ENCODE data around the gene RHOF. TPM values are rescaled to one million over a fixed set of nuclear protein-coding genes. Genes with fewer than 3 reads are reported as not detected.

The RHOF gene
- total RNA-seq, 3 donors from 2014 or later = 5.8 to 13.1 (median 12.0) TPM

DNA sequence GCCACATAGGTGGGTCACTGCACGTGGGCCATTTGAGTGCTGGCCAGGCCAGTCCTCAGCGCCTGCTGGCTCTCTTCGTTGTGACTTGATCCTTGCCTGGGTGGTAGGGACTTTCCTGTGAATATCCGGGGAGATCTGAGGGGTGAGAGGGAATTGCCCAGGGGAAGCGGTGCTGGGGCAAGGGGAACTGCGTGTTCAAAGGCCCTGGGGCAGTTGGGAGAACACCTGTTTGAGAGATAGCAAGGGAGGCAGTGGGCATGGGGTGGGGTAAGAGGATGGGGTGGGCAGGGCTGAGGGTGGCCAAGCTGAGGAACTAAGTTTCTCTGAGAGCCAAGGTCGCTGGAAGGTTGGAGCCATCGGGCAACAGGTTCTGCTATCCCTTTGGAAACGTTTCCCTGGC is 35.3 kb upstream of the RHOF start:
- Histone ChIP-seq H3K4me1 (no peaks in the 10 kb centered on the region), H3K27me3 (no peaks in the 10 kb centered on the region), H3K36me3 (peaks cover 22% of the 10 kb centered on the region), H3K4me3 (no peak overlapping the region), H3K9me3 (no peaks in the 10 kb centered on the region), H3K27ac (no peak overlapping the region)
- intact Hi-C loops (cut with DNase I; ENCODE audit: low total_unique reads) = loop anchor here (10.0 kb wide), 1 partner anchor 306 kb away; no protein-coding TSS in a partner anchor
- DNase-seq (ENCODE audit: low spot score in 2 of 2) = no peak
- TF ChIP-seq POLR2A (IDR thresholded peaks at IDR 0.05) = no peak
- TF ChIP-seq, protein P1, sequence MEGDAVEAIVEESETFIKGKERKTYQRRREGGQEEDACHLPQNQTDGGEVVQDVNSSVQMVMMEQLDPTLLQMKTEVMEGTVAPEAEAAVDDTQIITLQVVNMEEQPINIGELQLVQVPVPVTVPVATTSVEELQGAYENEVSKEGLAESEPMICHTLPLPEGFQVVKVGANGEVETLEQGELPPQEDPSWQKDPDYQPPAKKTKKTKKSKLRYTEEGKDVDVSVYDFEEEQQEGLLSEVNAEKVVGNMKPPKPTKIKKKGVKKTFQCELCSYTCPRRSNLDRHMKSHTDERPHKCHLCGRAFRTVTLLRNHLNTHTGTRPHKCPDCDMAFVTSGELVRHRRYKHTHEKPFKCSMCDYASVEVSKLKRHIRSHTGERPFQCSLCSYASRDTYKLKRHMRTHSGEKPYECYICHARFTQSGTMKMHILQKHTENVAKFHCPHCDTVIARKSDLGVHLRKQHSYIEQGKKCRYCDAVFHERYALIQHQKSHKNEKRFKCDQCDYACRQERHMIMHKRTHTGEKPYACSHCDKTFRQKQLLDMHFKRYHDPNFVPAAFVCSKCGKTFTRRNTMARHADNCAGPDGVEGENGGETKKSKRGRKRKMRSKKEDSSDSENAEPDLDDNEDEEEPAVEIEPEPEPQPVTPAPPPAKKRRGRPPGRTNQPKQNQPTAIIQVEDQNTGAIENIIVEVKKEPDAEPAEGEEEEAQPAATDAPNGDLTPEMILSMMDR (IDR thresholded peaks at IDR 0.05) = no peak
- TF ChIP-seq POLR2AphosphoS5 (IDR thresholded peaks at IDR 0.05) = no peak

DNA sequence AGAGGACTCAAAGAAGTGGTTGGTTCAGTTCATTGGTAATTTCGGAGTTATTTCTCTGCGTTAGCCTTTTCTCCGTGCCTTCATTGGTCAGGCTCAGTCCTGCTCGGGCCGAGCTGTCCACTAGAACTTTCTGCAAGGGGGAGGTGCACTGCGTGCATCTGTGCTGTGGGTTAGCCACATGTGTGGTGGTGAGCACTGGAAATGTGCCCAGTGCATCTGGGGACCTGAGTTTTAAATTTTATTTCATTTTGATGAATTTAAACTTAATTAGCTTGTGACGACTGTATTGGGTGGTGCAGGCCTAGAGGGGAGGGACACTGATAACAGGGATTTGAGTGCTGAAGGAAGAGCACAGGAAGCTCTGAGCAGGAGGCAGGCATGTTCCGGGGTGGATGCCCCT is 34.8 kb upstream of the RHOF start:
- H3K4me3 ChIP-seq = no peak overlapping the region
- no peaks in the 10 kb centered on the region for H3K9me3 ChIP-seq
- intact Hi-C loops (cut with DNase I; ENCODE audit: low total_unique reads) = loop anchor here (10.0 kb wide), 1 partner anchor 306 kb away; no protein-coding TSS in a partner anchor
- H3K27ac ChIP-seq = no peak overlapping the region
- H3K36me3 ChIP-seq = peaks cover 22% of the 10 kb centered on the region
- DNase-seq (ENCODE audit: low spot score in 2 of 2) = no peak
- H3K4me1 ChIP-seq = no peaks in the 10 kb centered on the region
- H3K27me3 ChIP-seq = no peaks in the 10 kb centered on the region
- TF ChIP-seq POLR2A (IDR thresholded peaks at IDR 0.05) = no peak
- TF ChIP-seq POLR2AphosphoS5 (IDR thresholded peaks at IDR 0.05) = no peak
- TF ChIP-seq, protein P1 (IDR thresholded peaks at IDR 0.05) = no peak

DNA sequence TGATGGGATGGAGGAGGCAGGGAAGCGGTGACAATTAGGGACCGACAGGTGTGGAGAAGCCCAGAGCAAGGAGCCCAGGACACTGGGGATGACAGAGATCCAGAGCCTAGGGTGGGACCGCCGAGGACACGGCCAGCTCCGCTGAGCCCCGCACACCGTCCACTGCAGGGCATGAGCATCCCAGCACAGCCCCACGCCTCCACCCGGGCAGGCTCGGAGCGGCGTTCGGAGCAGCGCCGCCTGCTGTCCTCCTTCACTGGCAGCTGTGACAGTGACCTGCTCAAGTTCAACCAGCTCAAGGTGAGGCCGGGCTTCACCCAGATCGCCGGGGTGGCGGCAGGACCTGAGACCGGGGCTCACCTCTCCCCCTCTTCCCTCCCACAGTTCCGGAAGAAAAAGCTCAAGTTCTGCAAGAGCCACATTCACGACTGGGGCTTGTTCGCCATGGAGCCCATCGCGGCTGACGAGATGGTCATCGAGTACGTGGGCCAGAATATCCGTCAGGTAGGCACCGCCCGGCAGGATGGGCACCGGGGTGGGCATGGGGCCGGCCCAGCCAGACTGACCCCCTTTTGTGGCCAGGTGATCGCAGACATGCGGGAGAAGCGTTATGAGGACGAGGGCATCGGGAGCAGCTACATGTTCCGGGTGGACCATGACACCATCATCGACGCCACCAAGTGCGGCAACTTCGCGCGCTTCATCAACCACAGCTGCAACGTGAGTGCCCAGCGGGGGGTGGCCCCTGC is 34.0 kb upstream of the RHOF start:
- Histone ChIP-seq H3K27ac (no peak overlapping the region), H3K4me1 (no peaks in the 10 kb centered on the region), H3K9me3 (no peaks in the 10 kb centered on the region), H3K36me3 (peaks cover 27% of the 10 kb centered on the region), H3K4me3 (no peak overlapping the region), H3K27me3 (no peaks in the 10 kb centered on the region)
- intact Hi-C loops (cut with DNase I; ENCODE audit: low total_unique reads) = loop anchor here (10.0 kb wide), 1 partner anchor 307 kb away; no protein-coding TSS in a partner anchor
- no peak for DNase-seq (ENCODE audit: low spot score in 2 of 2)
- TF ChIP-seq, protein P1 (IDR thresholded peaks at IDR 0.05) = no peak
- TF ChIP-seq POLR2A (IDR thresholded peaks at IDR 0.05) (no peak), POLR2AphosphoS5 (IDR thresholded peaks at IDR 0.05) (no peak)

DNA sequence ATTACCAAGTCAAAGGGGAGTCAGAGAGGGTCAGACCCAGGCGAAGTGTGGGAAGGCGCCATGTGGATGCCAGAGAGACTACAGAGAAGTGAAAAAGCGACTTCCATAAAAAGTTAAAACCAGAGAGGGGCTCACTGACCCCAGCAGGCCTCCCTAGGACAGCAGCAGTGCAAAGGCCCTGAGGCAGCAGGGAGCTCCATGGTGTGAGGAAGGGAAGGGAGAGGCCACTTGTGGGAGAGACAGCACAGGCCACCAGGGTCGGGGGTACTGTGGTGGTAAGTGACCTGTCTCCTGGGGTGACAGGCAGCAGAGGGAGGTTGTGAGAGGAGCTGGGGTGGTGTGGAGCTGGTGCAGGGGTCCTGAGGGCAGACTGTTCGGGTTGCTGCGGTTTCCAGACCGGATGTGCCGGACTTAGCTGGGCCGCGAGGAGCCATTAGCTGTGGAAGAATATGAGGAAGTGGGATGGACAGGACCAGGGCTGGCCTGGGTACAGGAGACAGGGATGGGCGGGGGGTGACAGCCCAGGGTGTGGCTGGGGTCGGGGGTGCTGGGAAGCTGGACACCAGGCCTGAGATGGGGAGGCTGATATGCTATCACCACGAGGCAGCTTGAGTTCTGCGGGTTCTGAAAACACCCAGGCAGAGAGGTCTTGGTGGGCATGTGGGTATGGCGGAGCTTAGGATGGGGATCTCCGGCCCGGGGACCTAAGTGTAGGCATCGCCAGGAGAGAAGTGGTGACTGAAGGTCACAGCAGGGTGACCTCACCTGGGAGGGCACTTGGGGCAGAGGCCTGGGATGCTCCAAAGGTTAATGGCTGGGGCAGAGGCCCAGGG is 33.0 kb upstream of the RHOF start:
- Histone ChIP-seq H3K27me3 (no peaks in the 10 kb centered on the region), H3K27ac (no peak overlapping the region), H3K4me3 (no peak overlapping the region), H3K4me1 (no peaks in the 10 kb centered on the region), H3K36me3 (peaks cover 28% of the 10 kb centered on the region), H3K9me3 (no peaks in the 10 kb centered on the region)
- TF ChIP-seq POLR2AphosphoS5 (IDR thresholded peaks at IDR 0.05) = no peak
- TF ChIP-seq, protein P1 (IDR thresholded peaks at IDR 0.05) = no peak
- TF ChIP-seq POLR2A (IDR thresholded peaks at IDR 0.05) = no peak
- intact Hi-C loops (cut with DNase I; ENCODE audit: low total_unique reads) = loop anchor here (10.0 kb wide), 1 partner anchor 308 kb away; no protein-coding TSS in a partner anchor
- no peak for DNase-seq (ENCODE audit: low spot score in 2 of 2)

All from breast epithelium (tissue), 4 donors.